Ishikawa (cell line): ENCODE results near the gene PISD.

Experiments
- CEBPB ChIP-seq: IDR thresholded peaks from 2 replicates; pipeline ENCODE4 v1.6.1; 2012
- CREB1 ChIP-seq: IDR thresholded peaks from 2 replicates; pipeline ENCODE4 v1.6.1; 2012; ENCODE audit warnings: low read depth
- EGR1 ChIP-seq: IDR thresholded peaks from 2 replicates; pipeline ENCODE4 v1.6.1; 2012
- EP300 ChIP-seq: IDR thresholded peaks from 2 replicates; pipeline ENCODE4 v1.6.1; 2012; ENCODE audit warnings: borderline replicate concordance
- FOXM1 ChIP-seq: IDR thresholded peaks from 2 replicates; pipeline ENCODE4 v1.6.1; 2012; ENCODE audit warnings: low read depth, borderline replicate concordance
- MAX ChIP-seq: IDR thresholded peaks from 2 replicates; pipeline ENCODE4 v1.6.1; 2012
- NFIC ChIP-seq: IDR thresholded peaks from 2 replicates; pipeline ENCODE4 v1.6.1; 2012
- RAD21 ChIP-seq: IDR thresholded peaks from 2 replicates; pipeline ENCODE4 v1.6.1; 2012; ENCODE audit warnings: low read depth
- REST ChIP-seq: IDR thresholded peaks from 2 replicates; pipeline ENCODE4 v1.6.1; 2012; ENCODE audit warnings: low read depth, mild to moderate bottlenecking
- TAF1 ChIP-seq: IDR thresholded peaks from 2 replicates; pipeline ENCODE4 v1.6.1; 2012; ENCODE audit warnings: low read depth, mild to moderate bottlenecking
- TCF12 ChIP-seq: IDR thresholded peaks from 2 replicates; pipeline ENCODE4 v1.6.1; 2012; ENCODE audit warnings: low read depth
- TEAD4 ChIP-seq: IDR thresholded peaks from 2 replicates; pipeline ENCODE4 v1.6.1; 2012
- USF1 ChIP-seq: IDR thresholded peaks from 2 replicates; pipeline ENCODE4 v1.6.1; 2012
- YY1 ChIP-seq: IDR thresholded peaks from 2 replicates; pipeline ENCODE4 v1.6.1; 2012; ENCODE audit warnings: low read depth
- ZBTB7A ChIP-seq: IDR thresholded peaks from 2 replicates; pipeline ENCODE4 v1.6.1; 2012; ENCODE audit warnings: low read depth

Gene PISD

GRCh38 chr22:31680861-31681341, 18.9 kb upstream of the PISD start:
- TF ChIP-seq CREB1 (no peak), YY1 (no peak), NFIC (no peak), REST (no peak), CEBPB (no peak), TCF12 (no peak), ZBTB7A (no peak), MAX (no peak), TEAD4 (no peak), RAD21 (no peak), EGR1 (no peak), USF1 (no peak)

DNA sequence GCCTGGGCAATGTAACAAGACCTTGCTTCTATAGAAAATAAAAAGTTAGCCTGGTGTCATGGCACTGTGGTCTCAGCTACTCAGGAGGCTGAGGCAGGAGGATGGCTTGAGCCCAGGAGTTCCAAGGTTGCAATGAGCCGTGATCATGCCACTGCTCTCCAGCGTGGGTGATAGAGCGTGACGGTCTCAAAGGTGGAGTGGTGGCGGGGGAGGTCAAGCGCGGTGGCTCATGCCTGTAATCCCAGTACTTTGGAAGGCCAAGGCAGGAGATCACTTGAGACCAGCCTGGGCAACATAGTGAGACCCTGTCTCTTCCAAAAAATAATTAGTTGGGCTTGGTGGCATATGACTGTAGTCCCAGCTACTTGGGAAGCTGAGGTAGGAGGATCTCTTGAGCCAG, 16.7 kb upstream of the PISD start:
- TF ChIP-seq CEBPB (no peak), FOXM1 (no peak), MAX (no peak), NFIC (no peak), REST (no peak), TCF12 (no peak), ZBTB7A (no peak), YY1 (no peak)

DNA sequence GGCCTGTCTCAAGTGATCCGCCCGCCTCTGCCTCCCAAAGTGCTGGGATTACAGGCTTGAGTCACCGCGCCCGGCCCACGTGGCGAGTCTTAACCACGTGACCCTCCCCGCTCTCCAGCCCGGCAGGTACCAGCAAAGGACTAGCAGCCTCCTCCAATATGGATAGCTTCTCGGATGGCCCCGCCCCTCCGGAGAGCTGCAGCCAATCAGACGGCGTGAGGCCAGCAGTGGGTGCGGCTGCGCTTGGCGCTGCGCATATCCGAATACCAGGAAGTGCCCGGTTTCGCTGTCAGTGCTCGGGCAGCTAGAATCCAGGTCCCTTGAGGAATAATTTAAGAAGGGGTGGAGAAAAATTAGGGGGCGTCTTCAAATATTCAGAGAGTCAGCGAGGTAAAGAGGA, 14.7 kb upstream of the PISD start:
- TF ChIP-seq USF1 (peak; percentile 95), MAX (peak; percentile 94), TAF1 (no peak)

GRCh38 chr22:31668849-31669248, 6.8 kb upstream of the PISD start:
- TF ChIP-seq CEBPB, result 0 out of 2 replicates have a peak, but pooled peaks have one; percentile 31

GRCh38 chr22:31662668-31663037, 638 bp upstream of the PISD start:
- no peak for TF ChIP-seq EGR1
- no peak for TF ChIP-seq NFIC
- TF ChIP-seq YY1, result no peak
- no peak for TF ChIP-seq FOXM1
- TF ChIP-seq TEAD4, result no peak
- TF ChIP-seq REST, result no peak
- TF ChIP-seq USF1, result no peak
- TF ChIP-seq RAD21, result no peak
- TF ChIP-seq CEBPB, result no peak
- TF ChIP-seq ZBTB7A, result no peak
- TF ChIP-seq EP300, result no peak
- TF ChIP-seq MAX, result no peak
- no peak for TF ChIP-seq CREB1
- no peak for TF ChIP-seq TAF1
- TF ChIP-seq TCF12, result no peak
